ENCODE measurements around the gene TNK1.

TNK1 gene

DNA sequence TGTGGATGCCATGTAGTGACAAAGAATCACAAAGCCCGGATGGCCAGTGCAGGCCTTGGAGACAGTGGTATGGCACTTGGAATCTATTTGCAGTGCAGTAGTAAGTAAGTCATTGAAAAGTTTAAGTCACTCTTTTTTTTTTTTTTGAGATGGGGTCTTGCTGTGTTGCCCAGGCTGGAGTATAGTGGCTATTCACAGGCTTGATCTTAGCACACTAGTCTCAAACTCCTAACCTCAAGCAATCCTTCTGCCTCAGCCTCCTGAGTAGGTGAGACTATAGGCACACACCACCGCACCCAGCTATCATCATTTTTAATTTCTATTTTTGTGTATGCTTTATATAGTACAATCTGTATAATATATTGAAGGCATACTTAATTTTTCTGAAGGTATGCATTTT lies 17.7 kb downstream of the TNK1 start:
- TF ChIP-seq NFIC (IDR thresholded peaks at IDR 0.05) (no peak), FOXM1 (IDR thresholded peaks at IDR 0.05; ENCODE audit: borderline replicate concordance, low read depth) (no peak), CEBPB (IDR thresholded peaks at IDR 0.05) (no peak), CREB1 (IDR thresholded peaks at IDR 0.05; ENCODE audit: low read depth) (no peak), EP300 (IDR thresholded peaks at IDR 0.05; ENCODE audit: borderline replicate concordance) (no peak)
- TF ChIP-seq, protein P1, sequence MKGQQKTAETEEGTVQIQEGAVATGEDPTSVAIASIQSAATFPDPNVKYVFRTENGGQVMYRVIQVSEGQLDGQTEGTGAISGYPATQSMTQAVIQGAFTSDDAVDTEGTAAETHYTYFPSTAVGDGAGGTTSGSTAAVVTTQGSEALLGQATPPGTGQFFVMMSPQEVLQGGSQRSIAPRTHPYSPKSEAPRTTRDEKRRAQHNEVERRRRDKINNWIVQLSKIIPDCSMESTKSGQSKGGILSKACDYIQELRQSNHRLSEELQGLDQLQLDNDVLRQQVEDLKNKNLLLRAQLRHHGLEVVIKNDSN (IDR thresholded peaks at IDR 0.05): no peak

DNA sequence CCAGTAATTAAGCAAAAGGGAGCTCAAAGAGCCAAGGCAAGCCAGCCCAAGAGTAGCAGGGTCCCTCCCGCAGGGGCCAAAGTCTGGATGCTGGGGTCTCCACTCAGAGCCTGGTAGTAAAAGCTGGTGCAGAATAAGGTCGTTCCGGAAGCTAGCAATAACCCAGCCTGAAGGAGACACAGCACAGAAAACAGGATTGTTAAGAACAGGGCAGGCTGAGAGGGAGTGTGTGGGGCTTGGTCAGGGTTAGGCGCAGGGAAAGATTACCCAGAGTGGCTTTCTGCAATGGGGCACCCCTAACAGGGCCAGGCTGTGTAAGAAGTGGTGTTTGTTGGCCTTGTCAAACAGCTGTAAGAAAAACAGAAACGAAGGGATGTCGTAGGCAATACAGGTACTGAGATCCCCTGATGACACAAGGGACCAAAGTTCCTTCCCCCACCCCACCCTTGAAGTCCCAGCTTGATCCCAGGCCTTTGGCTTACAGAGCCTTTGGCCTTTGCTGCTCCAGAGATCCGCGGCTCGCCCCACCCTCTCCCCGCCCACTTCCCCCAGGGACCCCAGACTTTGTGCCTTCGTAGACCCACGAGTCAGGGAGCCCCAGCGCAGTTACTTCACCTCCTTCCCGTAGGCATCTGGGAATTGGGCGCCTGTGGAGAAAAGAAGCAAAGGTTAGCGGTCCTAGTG lies 22.3 kb downstream of the TNK1 start:
- TF ChIP-seq TAF1 (IDR thresholded peaks at IDR 0.05; ENCODE audit: low read depth) (no peak), CREB1 (IDR thresholded peaks at IDR 0.05; ENCODE audit: low read depth) (no peak), ZBTB7A (IDR thresholded peaks at IDR 0.05; ENCODE audit: low read depth) (no peak), YY1 (IDR thresholded peaks at IDR 0.05; ENCODE audit: low read depth) (no peak), CEBPB (IDR thresholded peaks at IDR 0.05) (no peak), EGR1 (IDR thresholded peaks at IDR 0.05) (no peak), TCF12 (IDR thresholded peaks at IDR 0.05; ENCODE audit: low read depth) (no peak), FOXM1 (IDR thresholded peaks at IDR 0.05; ENCODE audit: borderline replicate concordance, low read depth) (no peak), RAD21 (IDR thresholded peaks at IDR 0.05; ENCODE audit: low read depth) (no peak), EP300 (IDR thresholded peaks at IDR 0.05; ENCODE audit: borderline replicate concordance) (no peak), TEAD4 (IDR thresholded peaks at IDR 0.05) (no peak), NFIC (IDR thresholded peaks at IDR 0.05) (no peak)
- TF ChIP-seq, protein P2, sequence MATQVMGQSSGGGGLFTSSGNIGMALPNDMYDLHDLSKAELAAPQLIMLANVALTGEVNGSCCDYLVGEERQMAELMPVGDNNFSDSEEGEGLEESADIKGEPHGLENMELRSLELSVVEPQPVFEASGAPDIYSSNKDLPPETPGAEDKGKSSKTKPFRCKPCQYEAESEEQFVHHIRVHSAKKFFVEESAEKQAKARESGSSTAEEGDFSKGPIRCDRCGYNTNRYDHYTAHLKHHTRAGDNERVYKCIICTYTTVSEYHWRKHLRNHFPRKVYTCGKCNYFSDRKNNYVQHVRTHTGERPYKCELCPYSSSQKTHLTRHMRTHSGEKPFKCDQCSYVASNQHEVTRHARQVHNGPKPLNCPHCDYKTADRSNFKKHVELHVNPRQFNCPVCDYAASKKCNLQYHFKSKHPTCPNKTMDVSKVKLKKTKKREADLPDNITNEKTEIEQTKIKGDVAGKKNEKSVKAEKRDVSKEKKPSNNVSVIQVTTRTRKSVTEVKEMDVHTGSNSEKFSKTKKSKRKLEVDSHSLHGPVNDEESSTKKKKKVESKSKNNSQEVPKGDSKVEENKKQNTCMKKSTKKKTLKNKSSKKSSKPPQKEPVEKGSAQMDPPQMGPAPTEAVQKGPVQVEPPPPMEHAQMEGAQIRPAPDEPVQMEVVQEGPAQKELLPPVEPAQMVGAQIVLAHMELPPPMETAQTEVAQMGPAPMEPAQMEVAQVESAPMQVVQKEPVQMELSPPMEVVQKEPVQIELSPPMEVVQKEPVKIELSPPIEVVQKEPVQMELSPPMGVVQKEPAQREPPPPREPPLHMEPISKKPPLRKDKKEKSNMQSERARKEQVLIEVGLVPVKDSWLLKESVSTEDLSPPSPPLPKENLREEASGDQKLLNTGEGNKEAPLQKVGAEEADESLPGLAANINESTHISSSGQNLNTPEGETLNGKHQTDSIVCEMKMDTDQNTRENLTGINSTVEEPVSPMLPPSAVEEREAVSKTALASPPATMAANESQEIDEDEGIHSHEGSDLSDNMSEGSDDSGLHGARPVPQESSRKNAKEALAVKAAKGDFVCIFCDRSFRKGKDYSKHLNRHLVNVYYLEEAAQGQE (IDR thresholded peaks at IDR 0.05; ENCODE audit: low read depth): no peak
- TF ChIP-seq, protein P3, sequence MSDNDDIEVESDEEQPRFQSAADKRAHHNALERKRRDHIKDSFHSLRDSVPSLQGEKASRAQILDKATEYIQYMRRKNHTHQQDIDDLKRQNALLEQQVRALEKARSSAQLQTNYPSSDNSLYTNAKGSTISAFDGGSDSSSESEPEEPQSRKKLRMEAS (IDR thresholded peaks at IDR 0.05): no peak
- TF ChIP-seq, protein P1 (IDR thresholded peaks at IDR 0.05): no peak

DNA sequence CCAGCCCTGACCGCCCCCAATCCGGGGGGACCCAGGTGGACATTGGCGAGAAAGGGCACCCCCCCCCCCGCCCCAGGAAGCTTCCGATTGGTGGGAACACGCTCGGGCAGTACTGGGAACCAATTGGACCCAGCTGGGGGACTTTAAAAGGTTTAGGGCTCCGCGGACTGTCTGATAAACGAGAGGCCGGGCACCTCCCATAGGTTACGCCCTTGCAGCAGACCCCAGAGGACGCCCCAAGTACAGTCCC lies 22.8 kb downstream of the TNK1 start:
- TF ChIP-seq ZBTB7A (IDR thresholded peaks at IDR 0.05; ENCODE audit: low read depth): peak; percentile 82; the same call in 1 of the 2 replicates
- TF ChIP-seq, protein P2 (IDR thresholded peaks at IDR 0.05; ENCODE audit: low read depth): no peak

DNA sequence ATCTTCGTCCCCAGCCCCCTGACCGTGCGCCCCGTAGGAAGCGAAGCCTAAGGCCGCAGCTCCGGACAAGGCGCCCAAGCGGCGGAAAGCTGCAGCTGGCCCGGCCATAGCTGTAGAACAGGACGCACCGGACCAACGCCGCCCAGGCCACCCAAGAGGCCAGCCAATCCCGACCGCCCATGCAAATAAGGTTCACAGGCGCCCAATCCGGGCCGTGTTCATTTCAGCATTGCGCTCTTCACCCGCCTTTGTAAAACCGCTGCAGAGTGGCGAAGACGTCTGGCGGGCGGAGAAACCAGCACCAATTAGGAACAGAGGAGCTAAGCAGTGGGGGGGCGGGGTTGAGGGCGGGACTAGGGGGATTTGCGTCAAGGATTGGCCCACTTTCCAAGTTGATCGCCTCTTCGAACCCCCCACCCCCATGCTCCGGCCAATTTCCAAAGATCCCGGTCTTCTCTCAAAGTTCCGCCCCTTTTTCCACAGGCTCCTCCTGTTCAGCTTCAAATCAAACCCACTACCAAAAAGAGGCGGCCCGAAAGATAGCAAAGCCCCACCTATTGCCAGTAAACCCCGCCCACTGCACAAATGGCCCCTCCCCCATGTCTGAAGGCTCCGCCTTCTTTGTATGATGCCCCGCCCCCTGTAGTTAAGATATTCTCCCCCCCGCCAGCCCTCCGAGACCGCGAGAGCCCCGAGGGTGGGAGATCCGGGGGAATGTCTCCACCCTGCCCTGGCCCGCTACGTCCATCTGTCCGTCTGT lies 23.3 kb downstream of the TNK1 start, which contains the start of gene TMEM256:
Gene TMEM256, minus strand, starts transcription at position 121 of the 760 bp plus-strand sequence. Its CDS starts 13 bp downstream, at position 108.
- TF ChIP-seq TCF12 (IDR thresholded peaks at IDR 0.05; ENCODE audit: low read depth): peak; percentile 77
- TF ChIP-seq EP300 (IDR thresholded peaks at IDR 0.05; ENCODE audit: borderline replicate concordance): peak; percentile 29; the same call in 1 of the 2 replicates
- TF ChIP-seq, protein P3 (IDR thresholded peaks at IDR 0.05): 0 out of 2 replicates have a peak, but pooled peaks have one; percentile 28
- TF ChIP-seq TAF1 (IDR thresholded peaks at IDR 0.05; ENCODE audit: low read depth): peak; percentile 96
- TF ChIP-seq, protein P1 (IDR thresholded peaks at IDR 0.05): no peak
- TF ChIP-seq RAD21 (IDR thresholded peaks at IDR 0.05; ENCODE audit: low read depth): no peak
- TF ChIP-seq TEAD4 (IDR thresholded peaks at IDR 0.05): peak; percentile 15; the same call in 1 of the 2 replicates
- peak; percentile 64; the same call in 1 of the 2 replicates for TF ChIP-seq ZBTB7A (IDR thresholded peaks at IDR 0.05; ENCODE audit: low read depth)
- TF ChIP-seq, protein P2 (IDR thresholded peaks at IDR 0.05; ENCODE audit: low read depth): no peak
- TF ChIP-seq EGR1 (IDR thresholded peaks at IDR 0.05): no peak
- 0 out of 2 replicates have a peak, but pooled peaks have one; percentile 11 for TF ChIP-seq CEBPB (IDR thresholded peaks at IDR 0.05)
- no peak for TF ChIP-seq NFIC (IDR thresholded peaks at IDR 0.05)
- TF ChIP-seq CREB1 (IDR thresholded peaks at IDR 0.05; ENCODE audit: low read depth): peak; percentile 40; the same call in 1 of the 2 replicates
- peak; percentile 87 for TF ChIP-seq YY1 (IDR thresholded peaks at IDR 0.05; ENCODE audit: low read depth)
- TF ChIP-seq FOXM1 (IDR thresholded peaks at IDR 0.05; ENCODE audit: borderline replicate concordance, low read depth): 0 out of 2 replicates have a peak, but pooled peaks have one; percentile 38
